Activated naive CD8-positive, alpha-beta T cell treated with anti-CD3 and anti-CD28 coated beads for 36 hours (primary cell): ENCODE measurements around the gene FRYL. TPM values are rescaled to one million over a fixed set of nuclear protein-coding genes. Genes with fewer than 3 reads are reported as not detected.

Experiments used
- DNase-seq: peaks from one replicate; pipeline ENCODE4 v3.0.0; 2021
- H3K27ac Mint-ChIP-seq: one replicate; pipeline ENCODE4 v1.8.0; 2022; ENCODE audit warnings: mild to moderate bottlenecking, moderate library complexity, mixed read lengths
- H3K27me3 Mint-ChIP-seq: one replicate; pipeline ENCODE4 v1.8.0; 2022; ENCODE audit warnings: mild to moderate bottlenecking, mixed read lengths
- H3K36me3 Mint-ChIP-seq: one replicate; pipeline ENCODE4 v1.8.0; 2021; ENCODE audit warnings: mild to moderate bottlenecking, mixed read lengths
- H3K4me1 Mint-ChIP-seq: one replicate; pipeline ENCODE4 v1.8.0; 2021; ENCODE audit warnings: mixed read lengths
- H3K4me3 Mint-ChIP-seq: one replicate; pipeline ENCODE4 v1.8.0; 2022; ENCODE audit warnings: mild to moderate bottlenecking, moderate library complexity, mixed read lengths
- H3K9me3 Mint-ChIP-seq: one replicate; pipeline ENCODE4 v1.8.0; 2022; ENCODE audit warnings: mixed read lengths
- total RNA-seq, 2 experiments: library from RNA; stranded (reverse); gene quantifications; one replicate each; pipeline ENCODE4 v1.2.3, GENCODE V29; 2021

The FRYL gene
- total RNA-seq, 2 experiments from 2014 or later, result 54.0 to 63.8 TPM

- H3K4me1 Mint-ChIP-seq, result peaks cover 14% of the 10 kb centered on the region
- no peak overlapping the region for H3K27ac Mint-ChIP-seq
- no peaks in the 10 kb centered on the region for H3K36me3 Mint-ChIP-seq
- H3K4me3 Mint-ChIP-seq, result no peak overlapping the region
- no peaks in the 10 kb centered on the region for H3K27me3 Mint-ChIP-seq
- H3K9me3 Mint-ChIP-seq, result no peaks in the 10 kb centered on the region
- DNase-seq, result no peak
These were observed 16.3 kb upstream of the FRYL start for GRCh38 chr4:48796191-48796926.

DNA sequence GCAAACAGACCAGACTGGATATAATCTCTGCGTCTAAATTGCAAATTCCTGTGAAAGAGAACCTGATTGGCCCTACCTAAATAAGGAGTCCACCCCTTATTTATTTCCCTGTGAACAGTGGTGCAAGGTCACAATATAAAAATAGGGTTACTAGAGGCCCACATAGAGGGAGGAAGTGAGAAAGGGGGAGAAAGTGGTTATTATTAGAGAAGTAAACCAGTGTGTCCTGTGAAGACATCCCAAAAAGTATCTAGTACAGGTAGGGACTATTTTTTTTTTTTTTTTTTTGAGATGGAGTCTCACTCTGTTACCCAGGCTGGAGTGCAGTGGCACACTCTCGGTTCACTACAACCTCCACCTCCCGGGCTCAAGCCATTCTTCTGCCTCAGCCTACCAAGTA, 15.0 kb upstream of the FRYL start:
- Mint-ChIP-seq H3K4me3 (no peak overlapping the region), H3K27ac (no peak overlapping the region), H3K4me1 (peaks cover 14% of the 10 kb centered on the region), H3K9me3 (no peaks in the 10 kb centered on the region), H3K36me3 (no peaks in the 10 kb centered on the region), H3K27me3 (no peaks in the 10 kb centered on the region)
- DNase-seq, result no peak

DNA sequence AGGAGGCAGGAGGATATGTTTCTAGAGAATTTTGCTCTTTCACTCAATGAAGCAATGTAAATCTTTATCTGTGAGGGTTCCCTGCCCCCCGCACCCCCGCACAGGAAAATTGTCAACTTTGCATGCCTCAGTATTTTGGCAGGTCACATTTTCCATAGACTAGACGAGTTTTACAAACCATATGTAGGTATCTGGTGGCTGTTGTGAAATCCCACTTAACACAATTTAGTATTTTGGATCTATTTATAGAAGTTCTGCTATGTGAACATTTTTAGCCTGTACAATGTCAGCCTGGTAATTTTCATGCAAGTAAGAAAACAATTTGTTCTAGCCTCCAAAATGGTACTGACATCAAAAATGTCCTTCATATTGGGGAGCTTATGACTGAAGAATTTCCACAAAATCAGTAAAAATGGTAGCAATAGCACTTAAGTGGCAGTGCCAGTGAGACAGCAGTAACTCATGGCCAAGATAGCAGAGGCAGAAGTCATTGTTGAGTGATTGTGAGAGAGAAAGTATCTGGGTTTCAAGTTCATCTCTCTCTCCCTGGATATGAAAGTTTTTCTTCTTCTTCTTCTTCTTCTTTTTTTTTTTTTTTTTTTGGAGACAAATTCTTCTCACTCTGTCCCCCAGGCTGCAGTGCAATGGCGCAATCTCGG, 12.4 kb upstream of the FRYL start:
- H3K4me1 Mint-ChIP-seq, result peaks cover 14% of the 10 kb centered on the region
- H3K27me3 Mint-ChIP-seq, result no peaks in the 10 kb centered on the region
- peak overlapping the region; percentile 66 for H3K27ac Mint-ChIP-seq
- no peaks in the 10 kb centered on the region for H3K36me3 Mint-ChIP-seq
- H3K4me3 Mint-ChIP-seq, result no peak overlapping the region
- no peaks in the 10 kb centered on the region for H3K9me3 Mint-ChIP-seq
- no peak for DNase-seq

DNA sequence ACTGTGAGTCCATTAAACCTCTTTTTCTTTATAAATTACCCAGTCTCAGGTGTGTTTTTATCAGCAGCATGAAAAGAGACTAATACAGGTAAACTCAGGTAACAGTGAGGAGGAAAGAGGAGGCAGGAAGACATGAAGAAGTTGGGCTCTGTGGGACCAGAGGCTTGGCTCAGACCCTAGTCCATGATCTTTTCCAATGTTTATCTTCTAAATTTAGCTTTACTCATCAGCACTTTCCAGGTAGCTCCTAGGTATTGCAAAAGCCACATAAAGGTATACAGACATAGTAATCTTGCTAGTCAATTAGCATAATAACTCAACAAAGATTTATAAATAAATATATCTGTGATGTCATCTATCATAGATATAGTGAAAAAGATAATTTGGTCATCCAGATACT, 11.2 kb upstream of the FRYL start:
- no peak for DNase-seq
- Mint-ChIP-seq H3K27ac (no peak overlapping the region), H3K9me3 (no peaks in the 10 kb centered on the region)

GRCh38 chr4:48790561-48790960, 10.5 kb upstream of the FRYL start:
- no peaks in the 10 kb centered on the region for H3K36me3 Mint-ChIP-seq
- H3K9me3 Mint-ChIP-seq, result no peaks in the 10 kb centered on the region
- no peaks in the 10 kb centered on the region for H3K27me3 Mint-ChIP-seq
- peaks cover 14% of the 10 kb centered on the region for H3K4me1 Mint-ChIP-seq
- H3K4me3 Mint-ChIP-seq, result no peak overlapping the region
- DNase-seq, result no peak
- H3K27ac Mint-ChIP-seq, result no peak overlapping the region

More for the DNA sequence above, 11.2 kb upstream of the FRYL start:
- Mint-ChIP-seq H3K4me3 (no peak overlapping the region), H3K4me1 (peaks cover 14% of the 10 kb centered on the region), H3K27me3 (no peaks in the 10 kb centered on the region), H3K36me3 (no peaks in the 10 kb centered on the region)

DNA sequence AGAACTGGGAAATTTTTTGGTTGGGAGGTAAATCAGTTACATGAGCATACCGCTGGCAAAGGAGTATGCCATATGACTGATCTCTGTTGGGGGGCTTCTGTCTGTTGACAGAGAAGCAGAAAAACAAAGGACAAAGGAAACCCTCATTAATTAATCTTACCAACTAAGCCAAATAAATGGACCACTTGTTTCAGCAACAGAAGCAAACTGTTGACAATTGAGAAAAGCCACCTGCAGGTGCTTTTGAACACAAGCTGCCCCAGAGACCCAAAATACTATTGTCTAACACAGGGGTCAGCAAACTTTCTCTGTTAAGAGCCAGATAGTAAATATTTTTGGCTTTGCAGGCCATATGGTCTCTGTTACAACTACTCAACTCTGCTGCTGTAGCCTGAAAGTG, 7.0 kb upstream of the FRYL start:
- no peak for DNase-seq
- H3K9me3 Mint-ChIP-seq, result no peaks in the 10 kb centered on the region
- H3K27ac Mint-ChIP-seq, result no peak overlapping the region
- H3K4me1 Mint-ChIP-seq, result peaks cover 4% of the 10 kb centered on the region
- no peak overlapping the region for H3K4me3 Mint-ChIP-seq
- no peaks in the 10 kb centered on the region for H3K27me3 Mint-ChIP-seq
- H3K36me3 Mint-ChIP-seq, result no peaks in the 10 kb centered on the region

GRCh38 chr4:48786549-48786948, 6.5 kb upstream of the FRYL start:
- DNase-seq, result no peak
- Mint-ChIP-seq H3K36me3 (no peaks in the 10 kb centered on the region), H3K4me1 (peaks cover 4% of the 10 kb centered on the region), H3K4me3 (no peak overlapping the region), H3K9me3 (no peaks in the 10 kb centered on the region), H3K27ac (no peak overlapping the region), H3K27me3 (no peaks in the 10 kb centered on the region)

DNA sequence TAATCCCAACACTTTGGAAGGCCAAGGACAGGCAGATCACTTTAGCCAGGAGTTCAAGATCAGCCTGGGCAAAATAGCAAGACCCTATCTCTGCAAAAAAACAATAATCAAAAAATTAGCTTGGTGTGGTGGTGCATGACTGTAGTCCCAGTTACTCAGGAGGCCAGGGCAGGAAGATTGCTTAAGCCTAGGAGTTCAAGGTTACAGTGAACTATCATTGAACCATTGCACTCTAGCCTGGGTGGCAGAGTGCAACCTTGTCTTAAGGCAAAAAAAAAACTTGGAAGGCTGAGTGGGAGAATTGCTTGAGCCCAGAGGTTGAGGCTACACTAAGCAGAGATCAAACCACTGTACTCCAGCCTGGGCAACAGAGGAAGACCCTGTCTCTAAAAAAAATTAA, 5.2 kb upstream of the FRYL start:
- no peaks in the 10 kb centered on the region for H3K9me3 Mint-ChIP-seq
- peaks cover 12% of the 10 kb centered on the region for H3K4me1 Mint-ChIP-seq
- no peaks in the 10 kb centered on the region for H3K27me3 Mint-ChIP-seq
- DNase-seq, result no peak
- no peak overlapping the region for H3K4me3 Mint-ChIP-seq
- H3K27ac Mint-ChIP-seq, result no peak overlapping the region
- no peaks in the 10 kb centered on the region for H3K36me3 Mint-ChIP-seq

- H3K4me1 Mint-ChIP-seq, result peaks cover 25% of the 10 kb centered on the region
- H3K27ac Mint-ChIP-seq, result no peak overlapping the region
- H3K27me3 Mint-ChIP-seq, result no peaks in the 10 kb centered on the region
These were observed 1.9 kb upstream of the FRYL start for GRCh38 chr4:48781968-48782367.

GRCh38 chr4:48780865-48781214, 761 bp upstream of the FRYL start:
- Mint-ChIP-seq H3K27me3 (no peaks in the 10 kb centered on the region), H3K36me3 (peaks cover 5% of the 10 kb centered on the region), H3K27ac (peak overlapping the region; percentile 95), H3K4me1 (peaks cover 35% of the 10 kb centered on the region), H3K4me3 (peak overlapping the region; percentile 95), H3K9me3 (no peaks in the 10 kb centered on the region)
- DNase-seq, result peak; percentile 35

More at GRCh38 chr4:48781968-48782367, 1.9 kb upstream of the FRYL start:
- Mint-ChIP-seq H3K36me3 (peaks cover 5% of the 10 kb centered on the region), H3K4me3 (no peak overlapping the region), H3K9me3 (no peaks in the 10 kb centered on the region)
- no peak for DNase-seq

- peak overlapping the region; percentile 95 for H3K4me3 Mint-ChIP-seq
- DNase-seq, result peak; percentile 74
- peaks cover 5% of the 10 kb centered on the region for H3K36me3 Mint-ChIP-seq
- no peaks in the 10 kb centered on the region for H3K9me3 Mint-ChIP-seq
- H3K27me3 Mint-ChIP-seq, result no peaks in the 10 kb centered on the region
- H3K4me1 Mint-ChIP-seq, result peaks cover 43% of the 10 kb centered on the region
- H3K27ac Mint-ChIP-seq, result peak overlapping the region; percentile 95
These were observed 733 bp downstream of the FRYL start for GRCh38 chr4:48779095-48779997.

- peak overlapping the region; percentile 95 for H3K4me3 Mint-ChIP-seq
- H3K4me1 Mint-ChIP-seq, result peaks cover 49% of the 10 kb centered on the region
- no peaks in the 10 kb centered on the region for H3K9me3 Mint-ChIP-seq
- DNase-seq, result no peak
- peaks cover 5% of the 10 kb centered on the region for H3K36me3 Mint-ChIP-seq
- no peaks in the 10 kb centered on the region for H3K27me3 Mint-ChIP-seq
- H3K27ac Mint-ChIP-seq, result peak overlapping the region; percentile 90
These were observed 1.5 kb downstream of the FRYL start for GRCh38 chr4:48778431-48779094.

DNA sequence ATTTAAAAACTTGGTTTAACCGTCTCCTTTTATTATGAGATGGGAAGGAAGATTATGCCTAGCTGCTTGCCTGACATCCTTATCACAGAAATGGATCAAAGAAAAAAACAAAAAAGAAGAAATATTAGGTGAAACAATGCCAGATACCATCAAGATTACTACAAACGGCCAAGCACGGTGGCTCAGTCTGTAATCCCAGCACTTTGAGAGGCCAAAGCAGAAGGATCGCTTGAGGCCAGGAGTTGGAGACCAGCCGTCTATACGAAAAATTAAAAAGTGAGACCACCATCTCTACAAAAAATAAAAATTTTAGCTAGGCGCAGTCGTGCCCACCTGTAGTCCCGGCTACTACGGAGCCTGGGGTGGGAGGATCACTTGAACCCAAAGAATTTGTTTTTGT, 2.3 kb downstream of the FRYL start:
- no peaks in the 10 kb centered on the region for H3K9me3 Mint-ChIP-seq
- peak overlapping the region; percentile 95 for H3K4me3 Mint-ChIP-seq
- H3K36me3 Mint-ChIP-seq, result peaks cover 11% of the 10 kb centered on the region
- no peaks in the 10 kb centered on the region for H3K27me3 Mint-ChIP-seq
- no peak for DNase-seq
- peak overlapping the region; percentile 54 for H3K27ac Mint-ChIP-seq
- H3K4me1 Mint-ChIP-seq, result peaks cover 57% of the 10 kb centered on the region

DNA sequence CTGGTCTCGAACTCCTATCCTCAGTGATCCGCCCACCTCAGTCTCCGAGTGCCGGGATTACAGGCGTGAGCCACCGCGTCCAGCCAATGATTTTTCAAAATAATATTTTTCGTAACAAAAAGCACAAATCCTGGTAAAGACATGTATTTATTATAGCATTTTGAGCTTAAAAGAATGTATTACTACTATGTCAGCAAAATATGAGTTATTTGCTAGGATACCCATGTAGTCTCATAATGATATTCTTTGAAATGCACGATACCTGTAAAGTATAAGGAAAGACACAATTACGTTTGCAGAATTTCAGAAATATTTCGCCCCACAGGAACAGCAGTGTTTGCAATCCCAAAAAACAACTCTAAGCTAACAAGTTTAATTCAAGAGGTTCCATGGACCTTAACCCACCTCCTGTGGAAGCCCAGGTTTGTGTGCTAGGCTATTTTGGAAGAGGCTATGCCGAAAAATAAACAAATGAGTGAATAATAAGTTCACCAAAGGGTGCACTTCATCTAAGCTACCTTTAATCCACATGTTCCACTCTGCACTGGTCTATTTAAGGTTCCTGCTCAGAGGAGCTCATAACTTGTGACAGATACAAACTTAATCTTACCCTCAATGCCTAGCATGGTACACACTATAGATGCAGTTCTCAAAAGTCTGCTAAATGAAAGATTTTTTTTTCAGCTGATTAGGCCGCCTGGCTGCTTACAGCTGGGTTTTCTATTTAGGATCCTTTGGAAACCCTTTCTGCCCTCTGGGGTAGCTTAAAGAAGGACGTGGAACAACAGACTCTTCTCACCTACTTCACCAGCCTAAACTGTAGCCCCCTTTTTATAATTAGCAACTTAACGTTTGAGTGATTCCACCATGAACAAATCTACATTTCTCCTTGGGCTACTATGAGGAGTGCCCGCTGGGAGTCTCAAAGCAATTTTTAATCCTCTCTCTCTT, 5.0 kb downstream of the FRYL start:
- H3K27ac Mint-ChIP-seq, result no peak overlapping the region
- DNase-seq, result no peak
- H3K9me3 Mint-ChIP-seq, result peaks cover 2% of the 10 kb centered on the region
- H3K36me3 Mint-ChIP-seq, result peaks cover 22% of the 10 kb centered on the region
- H3K27me3 Mint-ChIP-seq, result no peaks in the 10 kb centered on the region
- no peak overlapping the region for H3K4me3 Mint-ChIP-seq
- H3K4me1 Mint-ChIP-seq, result peaks cover 58% of the 10 kb centered on the region
